LNCaP clone FGC (cell line): Measurements from ENCODE around the gene EEFSEC.

Experiments used
- DNase-seq: peaks from one replicate; pipeline ENCODE4 v3.0.0-alpha.2; 2011; ENCODE audit warnings: low read depth
- H3K4me3 ChIP-seq: 2 replicates; pipeline ENCODE4 v1.5.1; 2011; ENCODE audit warnings: mild to moderate bottlenecking, low read depth, low read length, control low read depth
- TF ChIP-seq, protein P1 (sequence below): IDR thresholded peaks from 2 replicates; pipeline ENCODE4 v1.5.1; 2012; ENCODE audit warnings: mild to moderate bottlenecking; ENCODE audit not compliant: control insufficient read depth, insufficient read depth; ENCODE audit errors: extremely low read depth

Gene EEFSEC

GRCh38 chr3:128275316-128276145 is 122.2 kb downstream of the EEFSEC start:
- DNase-seq = no peak
- H3K4me3 ChIP-seq = no peak overlapping the region
- TF ChIP-seq, protein P1, sequence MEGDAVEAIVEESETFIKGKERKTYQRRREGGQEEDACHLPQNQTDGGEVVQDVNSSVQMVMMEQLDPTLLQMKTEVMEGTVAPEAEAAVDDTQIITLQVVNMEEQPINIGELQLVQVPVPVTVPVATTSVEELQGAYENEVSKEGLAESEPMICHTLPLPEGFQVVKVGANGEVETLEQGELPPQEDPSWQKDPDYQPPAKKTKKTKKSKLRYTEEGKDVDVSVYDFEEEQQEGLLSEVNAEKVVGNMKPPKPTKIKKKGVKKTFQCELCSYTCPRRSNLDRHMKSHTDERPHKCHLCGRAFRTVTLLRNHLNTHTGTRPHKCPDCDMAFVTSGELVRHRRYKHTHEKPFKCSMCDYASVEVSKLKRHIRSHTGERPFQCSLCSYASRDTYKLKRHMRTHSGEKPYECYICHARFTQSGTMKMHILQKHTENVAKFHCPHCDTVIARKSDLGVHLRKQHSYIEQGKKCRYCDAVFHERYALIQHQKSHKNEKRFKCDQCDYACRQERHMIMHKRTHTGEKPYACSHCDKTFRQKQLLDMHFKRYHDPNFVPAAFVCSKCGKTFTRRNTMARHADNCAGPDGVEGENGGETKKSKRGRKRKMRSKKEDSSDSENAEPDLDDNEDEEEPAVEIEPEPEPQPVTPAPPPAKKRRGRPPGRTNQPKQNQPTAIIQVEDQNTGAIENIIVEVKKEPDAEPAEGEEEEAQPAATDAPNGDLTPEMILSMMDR = no peak

GRCh38 chr3:128276146-128276435 is 122.8 kb downstream of the EEFSEC start:
- H3K4me3 ChIP-seq = no peak overlapping the region
- no peak for DNase-seq
- TF ChIP-seq, protein P1 = no peak

DNA sequence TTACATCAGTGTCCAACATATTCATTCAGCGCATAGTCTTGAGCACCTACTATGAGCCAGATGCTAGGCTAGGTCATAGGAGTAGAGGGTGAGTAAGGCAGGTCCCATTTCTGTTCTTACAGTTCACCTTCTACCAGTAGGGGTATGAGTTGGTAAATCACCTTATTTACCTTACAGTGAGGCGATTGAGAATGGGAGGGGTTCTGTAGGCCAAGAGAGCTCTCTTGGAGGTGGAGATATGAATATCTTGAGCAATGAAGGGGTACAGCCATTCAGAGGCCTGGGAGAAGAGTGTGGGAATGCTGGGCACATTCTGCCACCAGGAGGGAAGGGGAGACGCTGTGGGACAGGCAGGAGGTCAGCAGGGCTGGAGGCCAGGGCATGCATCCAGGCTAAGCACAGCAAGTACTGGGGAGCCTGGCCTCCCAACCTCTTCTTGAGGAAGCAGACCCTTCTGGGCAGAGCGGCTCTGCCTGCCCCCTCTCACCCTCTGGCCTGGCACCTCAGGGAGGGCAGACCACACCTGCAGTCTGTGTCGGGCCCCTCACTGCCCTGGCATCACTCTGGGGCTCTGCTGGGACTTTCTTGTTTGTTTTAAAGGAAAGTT is 123.4 kb downstream of the EEFSEC start:
- no peak for DNase-seq
- no peak overlapping the region for H3K4me3 ChIP-seq
- TF ChIP-seq, protein P1 = no peak

GRCh38 chr3:128277378-128278069 is 124.2 kb downstream of the EEFSEC start:
- no peak overlapping the region for H3K4me3 ChIP-seq
- no peak for DNase-seq
- TF ChIP-seq, protein P1 = no peak

DNA sequence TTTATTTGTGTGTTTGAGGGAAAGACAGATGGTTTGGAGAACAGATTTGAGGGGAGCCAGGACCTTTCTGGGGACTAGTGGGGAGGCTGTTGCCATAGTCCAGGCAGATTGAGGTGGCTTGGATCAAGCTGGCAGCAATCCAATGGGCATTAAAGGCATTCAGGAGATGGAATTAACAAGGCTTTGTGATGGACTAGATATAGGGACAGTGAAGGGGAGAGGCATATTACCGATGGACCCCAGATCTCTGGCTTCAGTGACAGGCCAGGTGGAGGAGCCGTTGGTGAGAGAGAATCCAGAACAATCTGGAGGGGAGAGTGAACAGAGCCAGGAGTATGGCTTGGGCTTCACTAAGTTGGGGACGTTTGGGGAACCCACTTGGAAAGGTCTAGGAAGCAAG is 124.8 kb downstream of the EEFSEC start:
- TF ChIP-seq, protein P1 = no peak
- no peak for DNase-seq
- H3K4me3 ChIP-seq = no peak overlapping the region

DNA sequence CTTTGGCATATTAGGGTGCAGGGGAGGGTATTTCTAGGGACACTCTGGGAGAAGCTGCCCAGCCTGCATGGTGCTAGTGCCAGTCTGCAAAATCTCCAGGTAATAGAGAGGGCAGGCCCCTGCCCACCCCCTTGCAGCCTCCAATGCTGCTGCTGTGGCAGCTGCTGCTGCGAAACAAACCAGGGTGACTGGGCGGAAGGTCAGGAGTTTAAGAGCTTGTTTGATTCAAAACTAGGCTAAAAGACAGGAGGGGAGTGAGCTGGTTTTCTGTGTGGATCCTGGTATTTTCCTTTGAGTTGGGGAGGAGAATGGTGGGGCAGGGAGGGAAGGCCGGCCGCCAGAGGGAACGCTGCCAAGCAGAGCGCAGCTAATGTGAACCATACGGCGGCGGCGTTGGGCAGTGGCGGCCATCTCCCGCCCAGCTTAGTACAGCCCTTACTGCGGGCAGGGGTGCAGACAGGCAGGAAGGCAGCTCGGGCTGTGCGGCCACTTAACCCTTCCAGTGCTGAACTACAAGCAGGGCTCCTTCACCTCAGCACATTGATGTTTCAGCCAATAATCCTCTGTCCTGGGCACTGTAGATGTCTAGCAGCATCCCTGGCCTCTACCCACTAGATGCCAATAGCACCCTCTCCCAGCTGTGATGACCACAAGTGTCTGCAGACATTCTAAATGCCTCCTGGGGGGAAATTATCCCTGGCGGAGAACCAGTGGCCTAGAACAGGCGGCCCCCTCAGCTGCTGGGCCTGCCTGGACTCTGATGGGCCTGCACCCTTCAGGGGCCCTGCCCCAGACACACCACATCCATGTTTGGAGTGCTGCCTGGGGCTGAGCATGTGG is 125.7 kb downstream of the EEFSEC start:
- H3K4me3 ChIP-seq = no peak overlapping the region
- no peak for DNase-seq
- TF ChIP-seq, protein P1 = no peak
